UCSD-AML1 (cell line): ENCODE measurements around the gene PDLIM7.

Source experiments
- DNase-seq: peaks from one replicate; lab custom pipeline; 2025; ENCODE audit not compliant: unreplicated experiment; lab: John Stamatoyannopoulos, UW

PDLIM7 gene

GRCh38 chr5:177446200-177447065, 51.0 kb downstream of the PDLIM7 start, which contains the start of gene PRR7:
Gene PRR7, plus strand, starts transcription at chr5:177446814. Its CDS starts 8,254 bp downstream, at chr5:177455068.
- DNase-seq = peak; percentile 78

GRCh38 chr5:177445917-177446199, 51.5 kb downstream of the PDLIM7 start:
- no peak for DNase-seq

GRCh38 chr5:177445052-177445916, 52.1 kb downstream of the PDLIM7 start:
- no peak for DNase-seq

- no peak for DNase-seq
These were observed 53.0 kb downstream of the PDLIM7 start for GRCh38 chr5:177444106-177445051.

GRCh38 chr5:177443144-177443983, 54.0 kb downstream of the PDLIM7 start:
- no peak for DNase-seq

GRCh38 chr5:177442066-177442826, 55.2 kb downstream of the PDLIM7 start:
- DNase-seq = no peak

- no peak for DNase-seq
These were observed 56.2 kb downstream of the PDLIM7 start for GRCh38 chr5:177440990-177441780.

- no peak for DNase-seq
These were observed 57.0 kb downstream of the PDLIM7 start for GRCh38 chr5:177440211-177440989.

- no peak for DNase-seq
These were observed 57.8 kb downstream of the PDLIM7 start for GRCh38 chr5:177439518-177440053.

- no peak for DNase-seq
These were observed 58.9 kb downstream of the PDLIM7 start for GRCh38 chr5:177438468-177438867.

GRCh38 chr5:177437623-177438022, 59.8 kb downstream of the PDLIM7 start:
- DNase-seq = no peak

GRCh38 chr5:177435847-177436536, 61.4 kb downstream of the PDLIM7 start:
- DNase-seq = no peak

- DNase-seq = no peak
These were observed 62.3 kb downstream of the PDLIM7 start for GRCh38 chr5:177434942-177435738.

- DNase-seq = no peak
These were observed 63.0 kb downstream of the PDLIM7 start for GRCh38 chr5:177434437-177434836.

- no peak for DNase-seq
These were observed 63.7 kb downstream of the PDLIM7 start for GRCh38 chr5:177433658-177434217.
